T-helper 1 cell treated with Interleukin-12 subunit alpha and Interleukin-12 subunit beta and Interleukin-4 antibody, amounts not matched to agents 30 μg/mL and 1 μg/mL, for 36 hours (primary cell): ENCODE data around the gene HS3ST6.
"Not testable (repeated sequence)": the region's sequence is repeated elsewhere in the genome, so short reads cannot be mapped to it uniquely, and the experiment has no call there.

Experiments used
- H3K27ac Mint-ChIP-seq: one replicate; pipeline ENCODE4 v1.8.0; 2021; ENCODE audit warnings: mild to moderate bottlenecking, mixed read lengths
- H3K27me3 Mint-ChIP-seq: one replicate; pipeline ENCODE4 v1.8.0; 2021; ENCODE audit warnings: low read depth, mixed read lengths
- H3K36me3 Mint-ChIP-seq: one replicate; pipeline ENCODE4 v1.8.0; 2021; ENCODE audit warnings: low read depth, mixed read lengths
- H3K4me1 Mint-ChIP-seq: one replicate; pipeline ENCODE4 v1.8.0; 2021; ENCODE audit warnings: low read depth, mixed read lengths
- H3K4me3 Mint-ChIP-seq: one replicate; pipeline ENCODE4 v1.8.0; 2021; ENCODE audit warnings: mild to moderate bottlenecking, moderate library complexity, mixed read lengths
- H3K9me3 Mint-ChIP-seq: one replicate; pipeline ENCODE4 v1.8.0; 2021; ENCODE audit warnings: mixed read lengths

HS3ST6 gene

GRCh38 chr16:1918351-1919326, at the start of gene HS3ST6:
Gene HS3ST6 (minus strand): TSS chr16:1918415. CDS start chr16:1918323, 92 bp downstream.
- Mint-ChIP-seq H3K36me3 (no peaks in the 10 kb centered on the region), H3K27ac (no peak within 1 kb of the TSS), H3K4me1 (no peaks in the 10 kb centered on the region), H3K27me3 (peaks cover 65% of the 10 kb centered on the region), H3K4me3 (no peak within 1 kb of the TSS), H3K9me3 (no peaks in the 10 kb centered on the region)

GRCh38 chr16:1966460-1966859, 48.2 kb upstream of the HS3ST6 start, which contains the start of gene RNF151:
Gene RNF151 (plus strand): TSS chr16:1966856. CDS start chr16:1966882, 26 bp downstream.
- peak within 1 kb of the TSS; percentile 96 for H3K27ac Mint-ChIP-seq
- H3K36me3 Mint-ChIP-seq: peaks cover 23% of the 10 kb centered on the region
- peaks cover 29% of the 10 kb centered on the region for H3K4me1 Mint-ChIP-seq
- H3K9me3 Mint-ChIP-seq: no peaks in the 10 kb centered on the region
- H3K4me3 Mint-ChIP-seq: peak within 1 kb of the TSS; percentile 96
- no peaks in the 10 kb centered on the region for H3K27me3 Mint-ChIP-seq

- peak overlapping the region; percentile 96 for H3K27ac Mint-ChIP-seq
- peaks cover 32% of the 10 kb centered on the region for H3K4me1 Mint-ChIP-seq
- no peaks in the 10 kb centered on the region for H3K9me3 Mint-ChIP-seq
- H3K27me3 Mint-ChIP-seq: no peaks in the 10 kb centered on the region
- peaks cover 31% of the 10 kb centered on the region for H3K36me3 Mint-ChIP-seq
- H3K4me3 Mint-ChIP-seq: peak overlapping the region; percentile 96
Measured at GRCh38 chr16:1965396-1966001, 47.3 kb upstream of the HS3ST6 start.

GRCh38 chr16:1964506-1965395, 46.5 kb upstream of the HS3ST6 start, which contains the start of gene RPS2:
Gene RPS2 (minus strand): TSS chr16:1964826. CDS start chr16:1964625, 201 bp downstream.
- Mint-ChIP-seq H3K4me3 (peak within 1 kb of the TSS; percentile 96), H3K27ac (peak within 1 kb of the TSS; percentile 96), H3K27me3 (no peaks in the 10 kb centered on the region), H3K4me1 (peaks cover 38% of the 10 kb centered on the region), H3K9me3 (no peaks in the 10 kb centered on the region), H3K36me3 (peaks cover 35% of the 10 kb centered on the region)

- Mint-ChIP-seq H3K27ac (peak overlapping the region; percentile 92), H3K9me3 (no peaks in the 10 kb centered on the region), H3K36me3 (peaks cover 35% of the 10 kb centered on the region), H3K4me1 (peaks cover 40% of the 10 kb centered on the region), H3K4me3 (peak overlapping the region; percentile 96), H3K27me3 (no peaks in the 10 kb centered on the region)
Measured at GRCh38 chr16:1963806-1964505, 45.7 kb upstream of the HS3ST6 start.

- H3K36me3 Mint-ChIP-seq: peaks cover 35% of the 10 kb centered on the region
- H3K27ac Mint-ChIP-seq: peak overlapping the region; percentile 63
- H3K4me1 Mint-ChIP-seq: peaks cover 40% of the 10 kb centered on the region
- H3K27me3 Mint-ChIP-seq, H3K9me3 Mint-ChIP-seq: not testable (repeated sequence)
- peak overlapping the region; percentile 96 for H3K4me3 Mint-ChIP-seq
Measured at GRCh38 chr16:1962161-1963153, 44.2 kb upstream of the HS3ST6 start.

GRCh38 chr16:1961651-1962067, 43.4 kb upstream of the HS3ST6 start:
- no peaks in the 10 kb centered on the region for H3K9me3 Mint-ChIP-seq
- H3K27ac Mint-ChIP-seq: peak overlapping the region; percentile 62
- peak overlapping the region; percentile 63 for H3K4me3 Mint-ChIP-seq
- H3K36me3 Mint-ChIP-seq: peaks cover 35% of the 10 kb centered on the region
- H3K27me3 Mint-ChIP-seq: no peaks in the 10 kb centered on the region
- peaks cover 40% of the 10 kb centered on the region for H3K4me1 Mint-ChIP-seq

- Mint-ChIP-seq H3K27me3 (no peaks in the 10 kb centered on the region), H3K9me3 (no peaks in the 10 kb centered on the region), H3K27ac (peak overlapping the region; percentile 96), H3K4me1 (peaks cover 40% of the 10 kb centered on the region), H3K4me3 (peak overlapping the region; percentile 97), H3K36me3 (peaks cover 35% of the 10 kb centered on the region)
Measured at GRCh38 chr16:1960665-1961630, 42.7 kb upstream of the HS3ST6 start.

- Mint-ChIP-seq H3K27me3 (no peaks in the 10 kb centered on the region), H3K4me3 (peak within 1 kb of the TSS; percentile 97), H3K36me3 (peaks cover 33% of the 10 kb centered on the region), H3K9me3 (no peaks in the 10 kb centered on the region), H3K4me1 (peaks cover 35% of the 10 kb centered on the region), H3K27ac (peak within 1 kb of the TSS; percentile 96)
Measured at GRCh38 chr16:1959269-1960039, 41.2 kb upstream of the HS3ST6 start, which contains the start of gene NDUFB10. Gene NDUFB10 (plus strand): TSS chr16:1959538. CDS start chr16:1959625, 87 bp downstream.

- H3K36me3 Mint-ChIP-seq: peaks cover 28% of the 10 kb centered on the region
- peak overlapping the region; percentile 97 for H3K4me3 Mint-ChIP-seq
- H3K4me1 Mint-ChIP-seq: peaks cover 30% of the 10 kb centered on the region
- H3K9me3 Mint-ChIP-seq: no peaks in the 10 kb centered on the region
- H3K27me3 Mint-ChIP-seq: no peaks in the 10 kb centered on the region
- peak overlapping the region; percentile 47 for H3K27ac Mint-ChIP-seq
Measured at GRCh38 chr16:1958715-1959268, 40.6 kb upstream of the HS3ST6 start.

- H3K36me3 Mint-ChIP-seq: peaks cover 24% of the 10 kb centered on the region
- H3K4me3 Mint-ChIP-seq, H3K27ac Mint-ChIP-seq, H3K27me3 Mint-ChIP-seq, H3K9me3 Mint-ChIP-seq: not testable (repeated sequence)
- H3K4me1 Mint-ChIP-seq: peaks cover 26% of the 10 kb centered on the region
Measured at GRCh38 chr16:1958143-1958491, 39.9 kb upstream of the HS3ST6 start.
